WI38 (cell line): Measurements from ENCODE around the gene CAPN13.
"Not testable (repeated sequence)": the region's sequence is repeated elsewhere in the genome, so short reads cannot be mapped to it uniquely, and the experiment has no call there.

ENCODE experiments used
- H3K4me3 ChIP-seq: 2 replicates; pipeline ENCODE4 v1.5.1; 2011; ENCODE audit warnings: low read depth, mild to moderate bottlenecking, control low read depth, low read length
- TF ChIP-seq, protein P1 (sequence below): IDR thresholded peaks from 2 replicates; pipeline ENCODE4 v1.5.1; 2012; ENCODE audit warnings: low read depth, mild to moderate bottlenecking, control low read depth, low read length

CAPN13 gene

DNA sequence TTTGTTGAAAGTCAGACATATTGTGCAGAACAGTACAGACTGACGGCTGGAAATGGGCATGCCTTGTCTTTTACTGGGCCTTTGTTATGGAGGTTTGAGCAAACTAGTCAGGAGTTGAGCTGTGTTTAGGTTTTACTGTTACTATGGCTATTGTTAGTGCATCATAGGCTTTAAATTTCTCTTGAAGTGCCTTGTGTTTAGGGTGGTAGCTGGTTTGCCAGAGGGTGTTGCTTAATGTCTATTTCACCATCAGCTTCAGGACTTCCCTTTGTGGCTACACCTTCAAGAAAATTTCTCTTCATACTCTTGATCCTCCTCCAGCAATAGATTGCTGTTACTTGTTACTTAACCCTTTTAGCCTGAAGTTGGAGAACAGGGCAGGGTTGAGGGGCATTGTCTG, 104.6 kb downstream of the CAPN13 start:
- no peak overlapping the region for H3K4me3 ChIP-seq
- TF ChIP-seq, protein P1, sequence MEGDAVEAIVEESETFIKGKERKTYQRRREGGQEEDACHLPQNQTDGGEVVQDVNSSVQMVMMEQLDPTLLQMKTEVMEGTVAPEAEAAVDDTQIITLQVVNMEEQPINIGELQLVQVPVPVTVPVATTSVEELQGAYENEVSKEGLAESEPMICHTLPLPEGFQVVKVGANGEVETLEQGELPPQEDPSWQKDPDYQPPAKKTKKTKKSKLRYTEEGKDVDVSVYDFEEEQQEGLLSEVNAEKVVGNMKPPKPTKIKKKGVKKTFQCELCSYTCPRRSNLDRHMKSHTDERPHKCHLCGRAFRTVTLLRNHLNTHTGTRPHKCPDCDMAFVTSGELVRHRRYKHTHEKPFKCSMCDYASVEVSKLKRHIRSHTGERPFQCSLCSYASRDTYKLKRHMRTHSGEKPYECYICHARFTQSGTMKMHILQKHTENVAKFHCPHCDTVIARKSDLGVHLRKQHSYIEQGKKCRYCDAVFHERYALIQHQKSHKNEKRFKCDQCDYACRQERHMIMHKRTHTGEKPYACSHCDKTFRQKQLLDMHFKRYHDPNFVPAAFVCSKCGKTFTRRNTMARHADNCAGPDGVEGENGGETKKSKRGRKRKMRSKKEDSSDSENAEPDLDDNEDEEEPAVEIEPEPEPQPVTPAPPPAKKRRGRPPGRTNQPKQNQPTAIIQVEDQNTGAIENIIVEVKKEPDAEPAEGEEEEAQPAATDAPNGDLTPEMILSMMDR, result no peak

DNA sequence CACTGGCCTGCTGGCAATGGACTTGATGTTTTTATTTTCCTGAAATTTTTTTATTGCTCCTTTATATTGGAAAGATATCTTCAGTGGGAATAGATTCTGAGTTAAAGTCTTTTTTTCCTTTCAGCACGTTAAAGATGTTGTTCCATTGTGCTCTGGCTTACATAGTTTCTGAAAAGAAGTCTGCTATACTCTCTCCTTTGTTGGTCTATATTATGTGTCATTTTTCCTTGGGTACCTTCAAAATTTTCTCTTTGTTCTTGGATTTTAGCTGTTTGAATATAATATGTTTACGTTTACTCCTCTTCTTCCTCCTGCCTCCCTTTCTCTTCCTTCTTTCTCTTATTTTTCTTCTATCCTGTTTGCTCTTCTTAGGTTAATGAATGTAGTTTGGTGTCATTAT, 105.5 kb downstream of the CAPN13 start:
- TF ChIP-seq, protein P1, result no peak
- no peak overlapping the region for H3K4me3 ChIP-seq

DNA sequence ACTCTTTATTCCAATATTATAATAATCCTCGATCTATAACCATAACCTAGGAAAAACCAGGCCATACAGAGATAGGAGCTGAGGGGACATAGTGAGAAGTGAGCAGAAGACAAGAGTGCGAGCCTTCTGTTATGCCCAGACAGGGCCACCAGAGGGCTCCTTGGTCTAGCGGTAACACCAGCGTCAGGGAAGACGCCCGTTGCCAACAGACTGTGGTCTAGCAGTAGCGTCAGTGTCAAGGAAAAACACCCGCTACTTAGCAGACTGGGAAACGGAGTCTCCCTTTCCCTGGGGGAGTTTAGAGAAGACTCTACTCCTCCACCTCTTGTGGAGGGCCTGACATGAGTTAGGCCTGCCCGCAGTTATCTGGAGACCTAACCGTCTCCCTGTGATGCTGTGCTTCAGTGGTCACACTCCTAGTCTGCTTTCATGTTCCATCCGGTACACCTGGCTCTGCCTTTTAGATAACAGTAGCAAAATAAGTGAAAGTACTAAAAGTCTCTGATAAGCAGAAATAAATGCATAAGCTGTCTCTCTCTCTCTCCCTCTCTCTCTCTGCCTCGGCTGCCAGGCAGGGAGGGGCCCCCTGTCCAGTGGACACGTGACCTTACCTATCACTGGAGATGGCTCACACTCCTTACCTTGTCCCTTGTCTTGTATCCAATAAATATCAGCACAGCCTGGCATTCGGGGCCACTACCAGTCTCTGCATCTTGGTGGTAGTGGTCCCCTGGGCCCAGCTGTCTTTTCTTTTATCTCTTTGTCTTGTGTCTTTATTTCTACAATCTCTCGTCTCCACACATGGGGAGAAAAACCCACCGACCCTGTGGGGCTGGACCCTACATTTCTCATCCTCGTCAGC, 109.8 kb downstream of the CAPN13 start:
- not testable (repeated sequence) for H3K4me3 ChIP-seq

DNA sequence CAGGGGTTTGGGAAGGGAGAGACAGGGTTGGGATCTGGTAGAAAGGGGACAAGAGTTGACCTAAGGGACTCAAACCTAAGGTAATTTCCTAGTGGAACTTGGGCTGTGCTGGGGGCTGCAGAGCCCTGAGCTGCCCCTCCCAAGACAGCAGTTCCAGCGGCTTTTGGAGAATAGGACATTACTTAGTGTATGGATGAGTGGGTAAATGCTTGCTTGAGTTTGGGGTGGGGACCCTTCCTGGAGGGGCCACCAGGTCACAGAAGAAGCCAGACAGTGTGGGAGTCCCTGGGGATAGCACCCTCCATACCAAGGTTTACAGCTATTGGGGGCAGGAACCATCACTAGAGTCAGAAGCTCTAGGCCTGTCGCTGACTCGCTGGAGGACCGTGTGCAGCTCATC, 111.5 kb downstream of the CAPN13 start:
- TF ChIP-seq, protein P1, result no peak
- H3K4me3 ChIP-seq, result no peak overlapping the region

DNA sequence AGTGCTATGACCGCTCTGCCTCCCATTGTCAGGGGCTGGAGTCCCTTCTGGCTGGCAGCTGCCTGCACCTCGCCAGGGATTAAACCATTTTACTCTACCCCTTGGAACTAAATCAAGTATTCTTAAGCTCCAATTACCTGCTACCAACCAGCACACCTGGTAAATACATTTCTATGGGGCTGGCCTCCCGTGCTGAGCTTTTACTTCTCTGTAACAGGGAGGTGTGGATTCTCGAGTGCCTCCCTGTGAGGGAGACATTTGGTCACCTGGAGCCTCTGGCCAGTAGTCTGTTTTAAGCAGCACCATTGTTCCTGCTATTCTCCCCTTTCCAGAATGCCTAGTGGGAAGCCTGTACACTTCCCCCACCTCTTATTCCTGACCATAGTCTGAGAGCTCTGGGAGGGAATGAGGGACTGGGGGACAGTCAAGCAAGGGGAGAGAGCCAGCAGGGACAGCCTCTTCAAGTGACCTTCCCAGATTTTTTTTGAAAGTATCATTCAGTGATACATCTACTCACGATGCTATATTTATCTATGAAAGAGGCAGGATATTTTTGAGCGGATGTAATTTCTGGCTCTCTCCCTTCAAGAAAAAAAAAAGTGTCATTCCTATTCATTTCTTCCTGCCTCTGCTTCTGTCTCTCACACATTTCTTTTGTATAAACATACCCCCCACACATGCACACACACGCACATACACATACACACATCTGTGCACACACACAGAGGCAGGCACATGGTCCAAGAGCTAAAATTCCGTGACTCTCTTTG, 112.8 kb downstream of the CAPN13 start:
- TF ChIP-seq, protein P1, result no peak
- H3K4me3 ChIP-seq, result no peak overlapping the region

DNA sequence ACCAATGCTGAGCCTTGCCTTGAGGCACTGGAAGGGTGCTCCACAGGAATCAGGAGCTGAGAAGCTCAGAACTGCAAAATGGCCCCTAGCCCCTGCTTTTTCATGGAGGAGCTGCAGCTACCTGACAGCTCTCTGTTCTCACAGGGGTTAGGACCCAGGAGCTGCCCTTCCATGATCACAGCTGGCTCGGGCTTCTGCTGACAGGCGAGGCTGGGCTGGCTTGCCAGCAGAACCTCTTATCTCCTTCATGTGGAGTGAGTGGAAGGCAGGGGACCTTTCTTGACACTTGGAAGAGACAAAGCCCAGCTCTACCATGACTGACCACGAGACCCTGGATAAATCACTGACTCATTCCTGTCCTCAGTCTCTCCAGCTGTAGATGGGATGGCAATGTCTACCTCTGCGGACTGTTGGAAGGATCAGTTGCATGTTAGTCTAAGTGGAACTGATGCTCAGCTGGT, 113.4 kb downstream of the CAPN13 start:
- TF ChIP-seq, protein P1, result no peak
- H3K4me3 ChIP-seq, result no peak overlapping the region

DNA sequence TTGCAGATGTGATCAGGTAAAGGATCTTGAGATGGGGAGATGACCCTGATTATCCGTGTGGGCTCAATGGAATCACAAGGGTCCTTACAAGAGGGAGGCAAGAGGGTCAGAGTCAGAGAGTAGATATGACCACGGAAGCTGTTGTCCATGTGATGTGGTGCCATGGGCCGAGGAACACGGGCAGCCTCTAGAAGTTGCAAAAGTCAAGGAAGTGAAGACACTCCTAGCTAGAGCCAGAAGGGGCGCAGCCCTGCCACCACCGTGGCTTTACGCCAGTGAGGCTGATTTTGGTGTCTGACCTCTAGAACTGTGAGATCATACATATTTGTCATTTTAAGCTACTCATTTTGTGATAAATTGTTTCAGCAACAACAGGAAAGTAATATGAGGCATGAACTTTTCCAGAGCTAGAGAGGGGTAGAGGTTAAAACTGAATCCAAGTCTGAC, 114.4 kb downstream of the CAPN13 start:
- H3K4me3 ChIP-seq, result no peak overlapping the region
- TF ChIP-seq, protein P1, result no peak
